Common myeloid progenitor, CD34-positive (primary cell): Measurements from ENCODE around the gene EFCAB13.
"Not testable (repeated sequence)": the region's sequence is repeated elsewhere in the genome, so short reads cannot be mapped to it uniquely, and the experiment has no call there.

Experiments used
- CTCF ChIA-PET: fragments of 350-600 bp; sonication (Branson Sonifier 250); formaldehyde crosslinking; loops from one replicate; lab custom pipeline; 2021; ENCODE audit warnings: antibody characterized with exemption; lab: Charles Lee
- POLR2A ChIA-PET: fragments of 350-600 bp; sonication (Branson Sonifier 250); formaldehyde crosslinking; loops from one replicate; lab custom pipeline; 2021; ENCODE audit warnings: antibody characterized with exemption; lab: Charles Lee
- DNase-seq, 3 donors: peaks; one replicate each; pipeline versions ENCODE4 v3.0.0 to v3.0.0-alpha.2; 2013
- H3K27ac ChIP-seq, 2 experiments: 1 replicate in 1 of 2; 2 replicates in 1 of 2; pipeline ENCODE4 v1.7.0; 2013; ENCODE audit warnings: inconsistent platforms in 2 of 2, low read length in 2 of 2, mild to moderate bottlenecking in 2 of 2, low read depth in 1 of 2, moderate library complexity in 1 of 2; ENCODE audit not compliant: severe bottlenecking in 2 of 2, insufficient read depth in 1 of 2, poor library complexity in 1 of 2
- H3K27me3 ChIP-seq, 5 experiments: replicated peaks in 2 of 5; 1 replicate in 3 of 5; 2 replicates in 2 of 5; pipeline versions ENCODE4 v1.6.1 to v1.7.0; 2013; ENCODE audit warnings: low read length in 4 of 5, mild to moderate bottlenecking in 2 of 5, moderate library complexity in 2 of 5, inconsistent platforms in 1 of 5; ENCODE audit not compliant: insufficient read depth in 5 of 5, control insufficient read depth in 4 of 5
- H3K36me3 ChIP-seq, 4 experiments: 1 replicate in 2 of 4; 2 replicates in 2 of 4; pipeline versions ENCODE4 v1.6.1 to v1.7.0; 2013; ENCODE audit warnings: low read length in 3 of 4, control low read depth in 1 of 4, mild to moderate bottlenecking in 1 of 4; ENCODE audit not compliant: control insufficient read depth in 4 of 4, insufficient read depth in 4 of 4
- H3K4me1 ChIP-seq, 4 experiments: 1 replicate in 3 of 4; 2 replicates in 1 of 4; pipeline versions ENCODE4 v1.6.1 to v1.7.1; 2013; ENCODE audit warnings: low read length in 3 of 4, mild to moderate bottlenecking in 3 of 4, control low read depth in 1 of 4, inconsistent platforms in 1 of 4, moderate library complexity in 1 of 4; ENCODE audit not compliant: control insufficient read depth in 4 of 4, insufficient read depth in 4 of 4; ENCODE audit errors: control extremely low read depth in 1 of 4
- H3K4me3 ChIP-seq, 7 experiments: 1 replicate in 4 of 7; 2 replicates in 3 of 7; pipeline versions ENCODE4 v1.5.1 to v1.7.0; 2013; ENCODE audit warnings: mild to moderate bottlenecking in 7 of 7, low read length in 6 of 7, moderate library complexity in 6 of 7, inconsistent platforms in 2 of 7, low read depth in 2 of 7, control low read depth in 1 of 7; ENCODE audit not compliant: insufficient read depth in 4 of 7, control insufficient read depth in 1 of 7; ENCODE audit errors: extremely low read depth in 1 of 7
- H3K9me3 ChIP-seq, 5 experiments: 1 replicate in 4 of 5; 2 replicates in 1 of 5; pipeline versions ENCODE4 v1.6.1 to v1.7.1; 2013; ENCODE audit warnings: low read length in 4 of 5, mild to moderate bottlenecking in 2 of 5, inconsistent platforms in 1 of 5, low read depth in 1 of 5, moderate library complexity in 1 of 5; ENCODE audit not compliant: control insufficient read depth in 4 of 5, insufficient read depth in 2 of 5; ENCODE audit errors: control extremely low read depth in 1 of 5
- WGBS: methylation state at CpG from one replicate; pipeline ENCODE4 v1.1.5; 2013; ENCODE audit not compliant: insufficient coverage; 5-methylcytosine and 5-hydroxymethylcytosine counted together

Gene EFCAB13

GRCh38 chr17:47363171-47363570, 39.4 kb downstream of the EFCAB13 start:
- peaks cover 0 to 9% (median 0%) of the 10 kb centered on the region in 5 experiments for H3K9me3 ChIP-seq
- peaks cover 0 to 9% (median 0%) of the 10 kb centered on the region in 4 experiments for H3K36me3 ChIP-seq
- no peak for DNase-seq
- POLR2A ChIA-PET = no interaction called here
- H3K27me3 ChIP-seq = no peaks in the 10 kb centered on the region
- peaks cover 0 to 2% (median 0%) of the 10 kb centered on the region in 4 experiments for H3K4me1 ChIP-seq
- no CpG with 5 or more reads among the region's 2 CpGs for WGBS
- H3K4me3 ChIP-seq = no peak overlapping the region
- CTCF ChIA-PET = no interaction called here
- H3K27ac ChIP-seq = no peak overlapping the region

- peaks cover 0 to 8% (median 0%) of the 10 kb centered on the region in 5 experiments for H3K9me3 ChIP-seq
- no peak overlapping the region for H3K4me3 ChIP-seq
- peaks cover 0 to 2% (median 0%) of the 10 kb centered on the region in 4 experiments for H3K4me1 ChIP-seq
- WGBS = 92% methylated on average over 6 of the region's 10 CpGs
- POLR2A ChIA-PET = no interaction called here
- no peak overlapping the region for H3K27ac ChIP-seq
- DNase-seq = no peak
- no peaks in the 10 kb centered on the region for H3K27me3 ChIP-seq
- CTCF ChIA-PET = no interaction called here
- H3K36me3 ChIP-seq = peaks cover 0 to 7% (median 0%) of the 10 kb centered on the region in 4 experiments
These were observed 43.5 kb downstream of the EFCAB13 start for GRCh38 chr17:47367257-47367656.

DNA sequence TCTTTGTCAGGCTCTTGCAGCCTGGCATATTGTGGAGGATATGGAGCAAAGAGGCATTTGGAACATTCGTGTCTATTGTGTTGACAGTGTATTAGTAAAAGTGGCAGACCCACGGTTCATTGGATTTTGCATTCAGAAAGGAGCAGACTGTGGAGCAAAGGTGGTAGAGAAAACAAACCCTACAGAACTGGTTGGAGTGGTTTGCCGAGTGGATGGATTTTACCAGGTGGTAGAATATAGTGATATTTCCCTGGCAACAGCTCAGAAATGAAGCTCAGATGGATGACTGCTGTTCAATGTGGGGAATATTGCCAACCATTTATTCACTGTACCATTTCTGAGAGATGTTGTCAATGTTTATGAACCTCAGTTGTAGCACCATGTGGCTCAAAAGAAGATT, 44.5 kb downstream of the EFCAB13 start:
- peaks cover 0 to 2% (median 0%) of the 10 kb centered on the region in 4 experiments for H3K4me1 ChIP-seq
- no peak for DNase-seq
- no peak overlapping the region for H3K27ac ChIP-seq
- H3K4me3 ChIP-seq = no peak overlapping the region
- H3K36me3 ChIP-seq = peaks cover 0 to 2% (median 0%) of the 10 kb centered on the region in 4 experiments
- H3K9me3 ChIP-seq = peaks cover 0 to 8% (median 0%) of the 10 kb centered on the region in 5 experiments
- no peaks in the 10 kb centered on the region for H3K27me3 ChIP-seq
- ChIA-PET CTCF (no interaction called here), POLR2A (no interaction called here)
- 100% methylated on average over 2 of the region's 3 CpGs for WGBS

DNA sequence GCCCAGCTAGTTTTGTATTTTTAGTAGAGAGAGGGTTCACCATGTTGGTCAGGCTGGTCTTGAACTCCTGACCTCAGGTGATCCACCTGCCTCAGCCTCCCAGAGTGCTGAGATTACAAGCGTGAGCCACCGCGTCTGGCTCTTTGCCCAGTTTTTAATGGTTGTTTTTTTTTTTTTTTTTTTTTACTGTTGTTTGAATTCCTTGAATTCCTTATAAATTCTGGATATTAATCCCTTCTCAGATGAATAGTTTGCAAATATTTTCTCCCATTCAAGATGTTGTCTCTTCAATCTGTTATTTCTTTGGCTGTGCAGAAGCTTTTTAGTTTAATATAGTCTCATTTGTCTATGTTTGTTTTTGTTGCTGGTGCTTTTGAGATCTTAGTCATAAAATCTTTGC, 47.1 kb downstream of the EFCAB13 start:
- H3K4me1 ChIP-seq, H3K27ac ChIP-seq, H3K27me3 ChIP-seq, POLR2A ChIA-PET, DNase-seq, H3K4me3 ChIP-seq, CTCF ChIA-PET: not testable (repeated sequence)
- H3K36me3 ChIP-seq = peaks cover 0 to 11% (median 0%) of the 10 kb centered on the region in 4 experiments
- no CpG with 5 or more reads among the region's 3 CpGs for WGBS
- peaks cover 0 to 11% (median 2%) of the 10 kb centered on the region in 5 experiments for H3K9me3 ChIP-seq

DNA sequence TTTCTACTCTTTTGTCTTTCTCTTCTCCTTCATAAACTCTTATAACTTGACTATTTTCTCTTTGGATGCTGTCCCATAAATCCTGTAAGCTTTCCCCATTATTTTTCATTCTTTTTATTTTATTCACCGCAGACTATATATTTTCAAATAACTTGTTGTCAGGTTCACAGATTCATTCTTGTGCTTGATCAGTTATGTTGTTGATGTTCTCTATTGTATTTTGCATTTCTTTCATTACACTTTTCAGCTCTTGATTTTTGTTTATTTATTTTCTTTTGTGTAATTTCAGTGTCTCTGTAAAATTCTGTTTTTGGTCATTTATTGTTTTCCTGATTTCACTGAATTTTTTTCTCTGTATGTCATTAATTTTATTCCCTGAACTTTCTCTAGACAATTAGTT, 49.2 kb downstream of the EFCAB13 start:
- H3K4me1 ChIP-seq = no peaks in the 10 kb centered on the region
- ChIA-PET CTCF (no interaction called here), POLR2A (no interaction called here)
- peaks cover 0 to 11% (median 2%) of the 10 kb centered on the region in 5 experiments for H3K9me3 ChIP-seq
- DNase-seq = peak in 2 of 3 donors; percentile 5 to 18
- no peak overlapping the region for H3K4me3 ChIP-seq
- no peak overlapping the region for H3K27ac ChIP-seq
- H3K36me3 ChIP-seq = peaks cover 0 to 11% (median 0%) of the 10 kb centered on the region in 4 experiments
- no CpG with 5 or more reads among the region's 1 CpG for WGBS
- H3K27me3 ChIP-seq = no peaks in the 10 kb centered on the region

GRCh38 chr17:47376247-47376646, 52.5 kb downstream of the EFCAB13 start:
- POLR2A ChIA-PET = no interaction called here
- H3K9me3 ChIP-seq = peaks cover 0 to 11% (median 2%) of the 10 kb centered on the region in 5 experiments
- H3K36me3 ChIP-seq = peaks cover 0 to 13% (median 0%) of the 10 kb centered on the region in 4 experiments
- H3K27ac ChIP-seq = no peak overlapping the region
- CTCF ChIA-PET = no interaction called here
- no peaks in the 10 kb centered on the region for H3K4me1 ChIP-seq
- no peak for DNase-seq
- H3K4me3 ChIP-seq = no peak overlapping the region
- H3K27me3 ChIP-seq = no peaks in the 10 kb centered on the region
- no CpG with 5 or more reads among the region's 1 CpG for WGBS

DNA sequence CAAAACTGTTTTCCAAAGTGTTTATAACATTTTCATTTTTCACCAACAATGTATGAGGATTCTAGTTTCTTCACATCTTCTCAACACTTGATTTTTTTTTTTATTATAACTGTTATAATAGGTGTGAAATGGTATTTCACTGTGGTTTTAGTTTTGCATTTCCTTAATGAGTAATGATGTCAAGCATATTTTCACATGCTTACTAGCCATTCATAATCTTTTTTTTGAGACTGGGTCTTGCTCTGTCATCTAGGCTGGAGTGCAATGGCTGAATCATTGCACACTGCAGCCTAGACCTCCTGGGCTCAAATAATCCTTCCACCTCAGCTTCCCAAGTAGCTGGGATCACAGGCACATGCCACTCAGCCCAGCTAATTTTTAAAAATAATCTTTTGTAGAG, 65.1 kb downstream of the EFCAB13 start:
- H3K27ac ChIP-seq = no peak overlapping the region
- ChIA-PET CTCF (no interaction called here), POLR2A (no interaction called here)
- H3K36me3 ChIP-seq = peaks cover 0 to 20% (median 9%) of the 10 kb centered on the region in 4 experiments
- peaks cover 0 to 16% (median 6%) of the 10 kb centered on the region in 5 experiments for H3K9me3 ChIP-seq
- no peaks in the 10 kb centered on the region for H3K4me1 ChIP-seq
- DNase-seq = no peak
- H3K27me3 ChIP-seq = no peaks in the 10 kb centered on the region
- no peak overlapping the region for H3K4me3 ChIP-seq
